ENCODE results near the gene CCSAP. TPM values are rescaled to one million over a fixed set of nuclear protein-coding genes. Genes with fewer than 3 reads are reported as not detected.

Gene CCSAP
- polyA plus RNA-seq, 1 of the 3 experiments (the other 2 are of a cell fraction), result 1.8 TPM

GRCh38 chr1:229323201-229323600, 19.6 kb downstream of the CCSAP start:
- Histone ChIP-seq H3K9ac (no peak overlapping the region), H4K20me1 (ENCODE audit: insufficient read depth) (no peaks in the 10 kb centered on the region), H3K4me3 (ENCODE audit: low read depth in 2 of 2, low read length in 1 of 2) (no peak overlapping the region), H2AFZ (ENCODE audit: low read depth) (no peak overlapping the region), H3K79me2 (ENCODE audit: insufficient read depth) (peaks cover 7% of the 10 kb centered on the region; the same call in 1 of the 2 replicates), H3K36me3 (replicated peaks in 1 of 2; ENCODE audit: control insufficient read depth in 1 of 2, insufficient read depth in 2 of 2, low read length in 1 of 2) (peaks cover 42 to 74% of the 10 kb centered on the region in 2 experiments), H3K9me3 (no peaks in the 10 kb centered on the region), H3K27ac (ENCODE audit: low read depth in 2 of 2, low read length in 1 of 2) (no peak overlapping the region), H3K4me1 (ENCODE audit: control insufficient read depth in 1 of 2, insufficient read depth in 2 of 2, low read depth in 1 of 2, low read length in 1 of 2) (peaks cover 0 to 18% of the 10 kb centered on the region in 2 experiments; a peak in 2 of 4 replicates), H3K9me2 (no peaks in the 10 kb centered on the region), H3K4me2 (no peak overlapping the region), H3F3A (replicated peaks; ENCODE audit: insufficient read depth) (peaks cover under 1% of the 10 kb centered on the region), H3K27me3 (ENCODE audit: insufficient read depth) (no peaks in the 10 kb centered on the region)
- CTCF ChIA-PET, result no interaction called here
- no peak for DNase-seq
- TF ChIP-seq TAF1 (IDR thresholded peaks at IDR 0.05; ENCODE audit: borderline replicate concordance, low read depth, low read length) (no peak), GABPA (IDR thresholded peaks at IDR 0.05; ENCODE audit: low read depth) (no peak), CHD2 (IDR thresholded peaks at IDR 0.05; ENCODE audit: low read length, partially characterized antibody) (no peak), RCOR1 (IDR thresholded peaks at IDR 0.05; ENCODE audit: low read length) (no peak), RAD21 (IDR thresholded peaks at IDR 0.05; ENCODE audit: low read length) (no peak), RFX5 (IDR thresholded peaks at IDR 0.05; ENCODE audit: low read length) (no peak), TCF12 (IDR thresholded peaks at IDR 0.05) (no peak), ELF1 (IDR thresholded peaks at IDR 0.05) (no peak), EZH2phosphoT487 (IDR thresholded peaks at IDR 0.05; ENCODE audit: borderline replicate concordance, low read depth) (no peak)
- TF ChIP-seq, protein P1, sequence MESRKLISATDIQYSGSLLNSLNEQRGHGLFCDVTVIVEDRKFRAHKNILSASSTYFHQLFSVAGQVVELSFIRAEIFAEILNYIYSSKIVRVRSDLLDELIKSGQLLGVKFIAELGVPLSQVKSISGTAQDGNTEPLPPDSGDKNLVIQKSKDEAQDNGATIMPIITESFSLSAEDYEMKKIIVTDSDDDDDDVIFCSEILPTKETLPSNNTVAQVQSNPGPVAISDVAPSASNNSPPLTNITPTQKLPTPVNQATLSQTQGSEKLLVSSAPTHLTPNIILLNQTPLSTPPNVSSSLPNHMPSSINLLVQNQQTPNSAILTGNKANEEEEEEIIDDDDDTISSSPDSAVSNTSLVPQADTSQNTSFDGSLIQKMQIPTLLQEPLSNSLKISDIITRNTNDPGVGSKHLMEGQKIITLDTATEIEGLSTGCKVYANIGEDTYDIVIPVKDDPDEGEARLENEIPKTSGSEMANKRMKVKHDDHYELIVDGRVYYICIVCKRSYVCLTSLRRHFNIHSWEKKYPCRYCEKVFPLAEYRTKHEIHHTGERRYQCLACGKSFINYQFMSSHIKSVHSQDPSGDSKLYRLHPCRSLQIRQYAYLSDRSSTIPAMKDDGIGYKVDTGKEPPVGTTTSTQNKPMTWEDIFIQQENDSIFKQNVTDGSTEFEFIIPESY (IDR thresholded peaks at IDR 0.05; ENCODE audit: borderline replicate concordance, low read depth), result no peak
- TF ChIP-seq, protein P2, sequence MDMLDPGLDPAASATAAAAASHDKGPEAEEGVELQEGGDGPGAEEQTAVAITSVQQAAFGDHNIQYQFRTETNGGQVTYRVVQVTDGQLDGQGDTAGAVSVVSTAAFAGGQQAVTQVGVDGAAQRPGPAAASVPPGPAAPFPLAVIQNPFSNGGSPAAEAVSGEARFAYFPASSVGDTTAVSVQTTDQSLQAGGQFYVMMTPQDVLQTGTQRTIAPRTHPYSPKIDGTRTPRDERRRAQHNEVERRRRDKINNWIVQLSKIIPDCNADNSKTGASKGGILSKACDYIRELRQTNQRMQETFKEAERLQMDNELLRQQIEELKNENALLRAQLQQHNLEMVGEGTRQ (IDR thresholded peaks at IDR 0.05; ENCODE audit: borderline replicate concordance, low read depth, low read length), result no peak
- 94% methylated on average over 7 of the region's 7 CpGs for WGBS (ENCODE audit: low lambda C conversion rate)
- POLR2A ChIA-PET, result no interaction called here

GRCh38 chr1:229319487-229319886, 23.4 kb downstream of the CCSAP start:
- Histone ChIP-seq H3F3A (replicated peaks; ENCODE audit: insufficient read depth) (peaks cover 9% of the 10 kb centered on the region), H3K27ac (ENCODE audit: low read depth in 2 of 2, low read length in 1 of 2) (no peak overlapping the region), H3K9me3 (no peaks in the 10 kb centered on the region), H3K4me1 (ENCODE audit: control insufficient read depth in 1 of 2, insufficient read depth in 2 of 2, low read depth in 1 of 2, low read length in 1 of 2) (no peaks in the 10 kb centered on the region), H3K36me3 (replicated peaks in 1 of 2; ENCODE audit: control insufficient read depth in 1 of 2, insufficient read depth in 2 of 2, low read length in 1 of 2) (peaks cover 42 to 49% of the 10 kb centered on the region in 2 experiments), H3K9me2 (no peaks in the 10 kb centered on the region), H3K4me2 (no peak overlapping the region), H2AFZ (ENCODE audit: low read depth) (no peak overlapping the region), H4K20me1 (ENCODE audit: insufficient read depth) (no peaks in the 10 kb centered on the region), H3K9ac (no peak overlapping the region), H3K27me3 (ENCODE audit: insufficient read depth) (no peaks in the 10 kb centered on the region), H3K79me2 (ENCODE audit: insufficient read depth) (no peaks in the 10 kb centered on the region), H3K4me3 (ENCODE audit: low read depth in 2 of 2, low read length in 1 of 2) (no peak overlapping the region)
- ChIA-PET POLR2A (no interaction called here), CTCF (no interaction called here)
- WGBS (ENCODE audit: low lambda C conversion rate), result 94% methylated on average over 6 of the region's 7 CpGs
- no peak for DNase-seq
- TF ChIP-seq, protein P1 (IDR thresholded peaks at IDR 0.05; ENCODE audit: borderline replicate concordance, low read depth), result no peak
- TF ChIP-seq NRF1 (IDR thresholded peaks at IDR 0.05; ENCODE audit: low read depth, low read length), result no peak
- TF ChIP-seq USF1 (IDR thresholded peaks at IDR 0.05; ENCODE audit: borderline replicate concordance, low read depth), result no peak
- no peak for TF ChIP-seq NFIC (IDR thresholded peaks at IDR 0.05; ENCODE audit: borderline replicate concordance)
- TF ChIP-seq EZH2phosphoT487 (IDR thresholded peaks at IDR 0.05; ENCODE audit: borderline replicate concordance, low read depth), result no peak
- no peak for TF ChIP-seq MXI1 (IDR thresholded peaks at IDR 0.05; ENCODE audit: low read depth, low read length)
- TF ChIP-seq PBX3 (IDR thresholded peaks at IDR 0.05), result no peak
- TF ChIP-seq JUND (IDR thresholded peaks at IDR 0.05), result no peak
- TF ChIP-seq IRF3 (IDR thresholded peaks at IDR 0.05; ENCODE audit: low read depth, low read length), result no peak
- TF ChIP-seq POLR2AphosphoS5 (IDR thresholded peaks at IDR 0.05; ENCODE audit: low read depth, low read length), result no peak
- TF ChIP-seq FOXM1 (IDR thresholded peaks at IDR 0.05; ENCODE audit: low read depth), result no peak
- no peak for TF ChIP-seq MAX (IDR thresholded peaks at IDR 0.05; ENCODE audit: low read depth)
- no peak for TF ChIP-seq MEF2A (IDR thresholded peaks at IDR 0.05; ENCODE audit: borderline replicate concordance, low read depth)
